Neural progenitor cell (in vitro differentiated cells): ENCODE measurements around the gene P4HA3. TPM values are rescaled to one million over a fixed set of nuclear protein-coding genes. Genes with fewer than 3 reads are reported as not detected.

Experiments
- DNase-seq: peaks from one replicate; pipeline ENCODE4 v3.0.0-alpha.2; 2016; ENCODE audit warnings: low spot score
- H2AFZ ChIP-seq: fragments of 200-600 bp; sonication (generic); replicated peaks from 2 replicates; pipeline ENCODE4 v1.6.1; 2016; ENCODE audit warnings: antibody characterized with exemption
- H3F3A ChIP-seq: fragments of 200-600 bp; sonication (generic); 2 replicates; pipeline ENCODE4 v1.6.1; 2016; ENCODE audit warnings: antibody characterized with exemption, low read depth
- H3K27ac ChIP-seq: fragments of 200-600 bp; sonication (generic); 2 replicates; pipeline ENCODE4 v1.5.1; 2016; ENCODE audit warnings: mild to moderate bottlenecking
- H3K27me3 ChIP-seq: fragments of 200-600 bp; sonication (generic); 2 replicates; pipeline ENCODE4 v1.6.1; 2016; ENCODE audit warnings: mild to moderate bottlenecking, moderate library complexity
- H3K36me3 ChIP-seq: fragments of 200-600 bp; sonication (generic); 2 replicates; pipeline ENCODE4 v1.5.1; 2016
- H3K4me1 ChIP-seq: fragments of 200-600 bp; sonication (generic); 2 replicates; pipeline ENCODE4 v1.6.1; 2016; ENCODE audit warnings: mixed run types
- H3K4me2 ChIP-seq: fragments of 200-600 bp; sonication (generic); 2 replicates; pipeline ENCODE4 v1.6.1; 2016
- H3K4me3 ChIP-seq: fragments of 200-600 bp; sonication (generic); 2 replicates; pipeline ENCODE4 v1.5.1; 2016
- H3K79me2 ChIP-seq: fragments of 200-600 bp; sonication (generic); 2 replicates; pipeline ENCODE4 v1.6.1; 2016; ENCODE audit warnings: low read depth
- H3K9ac ChIP-seq: fragments of 200-600 bp; sonication (generic); 2 replicates; pipeline ENCODE4 v1.6.1; 2016
- H3K9me3 ChIP-seq: fragments of 200-600 bp; sonication (generic); 2 replicates; pipeline ENCODE4 v1.5.1; 2016; ENCODE audit warnings: low read depth
- H4K20me1 ChIP-seq: fragments of 200-600 bp; sonication (generic); 2 replicates; pipeline ENCODE4 v1.6.1; 2016; ENCODE audit warnings: low read depth
- H3K27ac Mint-ChIP-seq: 3 replicates; pipeline ENCODE4 v1.8.0; 2021; ENCODE audit warnings: mixed read lengths
- H3K27me3 Mint-ChIP-seq: 2 replicates; pipeline ENCODE4 v1.8.0; 2022; ENCODE audit warnings: low read depth, mild to moderate bottlenecking, inconsistent platforms, moderate library complexity, mixed read lengths; ENCODE audit not compliant: insufficient read depth
- H3K36me3 Mint-ChIP-seq: 3 replicates; pipeline ENCODE4 v1.8.0; 2021; ENCODE audit warnings: mixed read lengths
- H3K4me1 Mint-ChIP-seq: 3 replicates; pipeline ENCODE4 v1.8.0; 2021; ENCODE audit warnings: mixed read lengths
- H3K4me3 Mint-ChIP-seq: 3 replicates; pipeline ENCODE4 v1.8.0; 2021; ENCODE audit warnings: mild to moderate bottlenecking, moderate library complexity, mixed read lengths
- H3K9me3 Mint-ChIP-seq: 3 replicates; pipeline ENCODE4 v1.8.0; 2020; ENCODE audit warnings: mixed read lengths
- EZH2 ChIP-seq: fragments of 200-600 bp; sonication (generic); IDR thresholded peaks from 2 replicates; pipeline ENCODE4 v1.6.1; 2017; ENCODE audit warnings: antibody characterized with exemption, mild to moderate bottlenecking, moderate library complexity
- EZH2phosphoT487 ChIP-seq: fragments of 200-600 bp; sonication (generic); IDR thresholded peaks from 2 replicates; pipeline ENCODE4 v1.6.1; 2017; ENCODE audit warnings: antibody characterized with exemption
- total RNA-seq: library from RNA; depleted of rRNA; stranded (reverse); fragments of >200 nt; gene quantifications from 2 replicates; pipeline ENCODE4 v1.2.3, GENCODE V29; 2015; ENCODE audit warnings: low replicate concordance
- TF ChIP-seq, protein P1 (sequence below): fragments of 200-600 bp; sonication (generic); IDR thresholded peaks from 2 replicates; pipeline ENCODE4 v1.5.1; 2017; ENCODE audit warnings: antibody characterized with exemption, mild to moderate bottlenecking

P4HA3 gene
- total RNA-seq, 1 donor from 2014 or later: not detected

DNA sequence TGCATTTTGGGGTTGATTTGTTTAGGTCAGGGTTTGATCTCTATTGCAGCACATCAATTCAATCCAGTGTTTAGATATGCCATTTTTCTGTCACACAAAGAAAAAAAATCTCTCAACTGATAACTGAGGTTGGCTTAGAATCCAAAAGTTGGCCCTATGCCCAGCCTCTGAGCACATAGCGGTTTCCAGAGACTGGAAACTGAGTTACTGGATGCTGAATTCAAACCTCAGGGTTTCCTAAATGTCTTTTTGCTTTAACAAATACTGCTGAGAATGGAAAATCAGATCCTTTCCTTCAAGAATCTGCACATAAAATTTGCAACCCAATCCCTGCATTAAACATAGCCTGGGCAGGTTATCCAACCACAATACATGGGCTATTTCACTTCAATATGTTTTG is 4.0 kb downstream of the P4HA3 start:
- no peaks in the 10 kb centered on the region for H3K4me1 ChIP-seq
- no peak overlapping the region for H3K4me3 ChIP-seq
- peaks cover 2% of the 10 kb centered on the region for H3K9me3 Mint-ChIP-seq
- H3K9me3 ChIP-seq: no peaks in the 10 kb centered on the region
- no peaks in the 10 kb centered on the region for H3K79me2 ChIP-seq
- no peak overlapping the region for H3K4me3 Mint-ChIP-seq
- H3K4me1 Mint-ChIP-seq: peaks cover 4% of the 10 kb centered on the region
- DNase-seq: no peak
- H3K27me3 ChIP-seq: peaks cover 68% of the 10 kb centered on the region
- TF ChIP-seq, protein P1, sequence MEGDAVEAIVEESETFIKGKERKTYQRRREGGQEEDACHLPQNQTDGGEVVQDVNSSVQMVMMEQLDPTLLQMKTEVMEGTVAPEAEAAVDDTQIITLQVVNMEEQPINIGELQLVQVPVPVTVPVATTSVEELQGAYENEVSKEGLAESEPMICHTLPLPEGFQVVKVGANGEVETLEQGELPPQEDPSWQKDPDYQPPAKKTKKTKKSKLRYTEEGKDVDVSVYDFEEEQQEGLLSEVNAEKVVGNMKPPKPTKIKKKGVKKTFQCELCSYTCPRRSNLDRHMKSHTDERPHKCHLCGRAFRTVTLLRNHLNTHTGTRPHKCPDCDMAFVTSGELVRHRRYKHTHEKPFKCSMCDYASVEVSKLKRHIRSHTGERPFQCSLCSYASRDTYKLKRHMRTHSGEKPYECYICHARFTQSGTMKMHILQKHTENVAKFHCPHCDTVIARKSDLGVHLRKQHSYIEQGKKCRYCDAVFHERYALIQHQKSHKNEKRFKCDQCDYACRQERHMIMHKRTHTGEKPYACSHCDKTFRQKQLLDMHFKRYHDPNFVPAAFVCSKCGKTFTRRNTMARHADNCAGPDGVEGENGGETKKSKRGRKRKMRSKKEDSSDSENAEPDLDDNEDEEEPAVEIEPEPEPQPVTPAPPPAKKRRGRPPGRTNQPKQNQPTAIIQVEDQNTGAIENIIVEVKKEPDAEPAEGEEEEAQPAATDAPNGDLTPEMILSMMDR: no peak
- TF ChIP-seq EZH2 (no peak), EZH2phosphoT487 (no peak)
- no peak overlapping the region for H3K27ac ChIP-seq
- no peak overlapping the region for H2AFZ ChIP-seq
- H4K20me1 ChIP-seq: no peaks in the 10 kb centered on the region
- H3K9ac ChIP-seq: no peak overlapping the region
- H3K36me3 Mint-ChIP-seq: no peaks in the 10 kb centered on the region
- no peaks in the 10 kb centered on the region for H3K36me3 ChIP-seq
- no peak overlapping the region for H3K27ac Mint-ChIP-seq
- no peaks in the 10 kb centered on the region for H3F3A ChIP-seq
- no peak overlapping the region for H3K4me2 ChIP-seq
- peaks cover 9% of the 10 kb centered on the region for H3K27me3 Mint-ChIP-seq

DNA sequence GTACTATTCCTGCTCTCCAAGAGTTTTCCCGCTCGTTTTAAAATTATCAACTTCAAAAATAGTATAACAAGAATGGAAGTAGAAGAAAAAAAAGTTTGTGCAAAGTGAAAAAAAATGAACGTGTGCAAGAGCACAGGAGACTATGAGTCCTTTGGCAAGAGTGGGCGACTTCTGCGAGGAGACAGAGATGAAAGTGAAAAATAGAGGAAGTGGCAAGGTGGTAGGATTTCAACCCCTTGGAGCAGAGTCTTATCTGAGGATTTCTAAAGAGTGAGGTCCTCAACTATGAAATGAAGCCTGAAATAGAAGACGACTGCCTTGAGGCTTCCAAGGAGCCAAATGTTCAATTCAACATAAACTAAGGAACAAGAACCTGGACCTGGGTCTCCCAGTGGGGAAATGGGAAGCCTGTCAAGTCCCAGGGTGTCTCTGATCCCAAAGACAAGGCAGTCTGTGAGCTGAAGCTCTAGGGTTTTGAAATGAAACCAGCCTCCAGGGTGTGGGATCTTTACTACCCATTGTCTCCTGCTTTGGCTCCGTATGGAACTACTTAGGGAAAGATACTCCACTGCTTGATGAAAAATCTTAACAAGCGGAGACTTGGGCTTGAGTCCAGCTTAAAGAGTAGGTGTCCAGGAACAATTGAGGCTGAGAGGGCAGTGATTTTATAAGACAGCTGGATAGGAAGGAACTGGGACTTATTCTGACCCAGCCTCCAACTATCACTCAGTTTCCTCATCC is 4.8 kb downstream of the P4HA3 start:
- Histone ChIP-seq H3K9ac (no peak overlapping the region), H3K27ac (no peak overlapping the region), H3K9me3 (no peaks in the 10 kb centered on the region), H3K4me1 (no peaks in the 10 kb centered on the region), H3K27me3 (peaks cover 59% of the 10 kb centered on the region), H4K20me1 (no peaks in the 10 kb centered on the region), H3K36me3 (no peaks in the 10 kb centered on the region), H3K4me2 (no peak overlapping the region), H2AFZ (peak overlapping the region; percentile 59), H3K79me2 (no peaks in the 10 kb centered on the region), H3F3A (no peaks in the 10 kb centered on the region), H3K4me3 (no peak overlapping the region)
- Mint-ChIP-seq H3K4me3 (no peak overlapping the region), H3K36me3 (no peaks in the 10 kb centered on the region), H3K4me1 (peaks cover under 1% of the 10 kb centered on the region), H3K27ac (no peak overlapping the region), H3K27me3 (peaks cover 6% of the 10 kb centered on the region), H3K9me3 (no peaks in the 10 kb centered on the region)
- no peak for DNase-seq
- TF ChIP-seq, protein P1: no peak
- TF ChIP-seq EZH2 (no peak), EZH2phosphoT487 (no peak)

DNA sequence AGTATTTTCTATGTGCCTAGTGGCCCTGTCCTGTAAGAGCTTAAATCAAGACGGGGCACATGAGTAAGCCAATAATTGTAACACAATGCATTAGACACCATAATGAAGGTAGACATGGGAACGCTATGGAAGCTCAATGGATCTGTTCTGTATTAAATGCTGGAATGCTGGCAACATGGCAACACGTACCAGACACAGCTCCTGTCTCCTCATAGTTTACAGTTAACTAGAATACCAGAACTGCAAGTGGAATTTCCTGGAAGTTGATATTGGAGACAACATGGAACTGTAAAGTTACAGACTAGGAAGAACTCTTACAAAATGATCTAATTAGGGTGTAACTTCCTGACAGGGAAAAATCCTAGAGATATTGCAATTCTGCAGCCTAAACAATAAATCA is 12.4 kb downstream of the P4HA3 start:
- no peaks in the 10 kb centered on the region for H3K4me1 Mint-ChIP-seq

More for the DNA sequence above, 12.4 kb downstream of the P4HA3 start:
- H3K4me3 Mint-ChIP-seq: no peak overlapping the region
- no peak for DNase-seq
- no peaks in the 10 kb centered on the region for H3K9me3 Mint-ChIP-seq
- no peaks in the 10 kb centered on the region for H3K36me3 Mint-ChIP-seq
- H4K20me1 ChIP-seq: no peaks in the 10 kb centered on the region
- no peaks in the 10 kb centered on the region for H3K9me3 ChIP-seq
- no peak overlapping the region for H2AFZ ChIP-seq
- no peak overlapping the region for H3K27ac Mint-ChIP-seq
- no peak overlapping the region for H3K4me2 ChIP-seq
- no peak overlapping the region for H3K27ac ChIP-seq
- H3K9ac ChIP-seq: no peak overlapping the region
- H3K36me3 ChIP-seq: no peaks in the 10 kb centered on the region
- no peaks in the 10 kb centered on the region for H3K4me1 ChIP-seq
- no peak overlapping the region for H3K4me3 ChIP-seq
- H3K79me2 ChIP-seq: no peaks in the 10 kb centered on the region
- TF ChIP-seq, protein P1: no peak
- TF ChIP-seq EZH2phosphoT487 (no peak), EZH2 (no peak)
- H3K27me3 Mint-ChIP-seq: peaks cover 3% of the 10 kb centered on the region
- H3F3A ChIP-seq: no peaks in the 10 kb centered on the region
- no peaks in the 10 kb centered on the region for H3K27me3 ChIP-seq
